Sigmoid colon (tissue), 4 donors: ENCODE measurements around the gene CADM2.

Experiments
- EP300 ChIP-seq, 4 donors: sonication (generic); formaldehyde crosslinking; IDR thresholded peaks; one replicate each; pipeline ENCODE4 v1.6.1; 2017; ENCODE audit warnings: antibody characterized with exemption in 4 of 4
- POLR2A ChIP-seq, 2 donors: fragments of 450-650 bp; IDR thresholded peaks; one replicate each; pipeline ENCODE4 v1.6.1; 2016; ENCODE audit warnings: antibody characterized with exemption in 2 of 2, mild to moderate bottlenecking in 2 of 2, moderate library complexity in 2 of 2
- POLR2AphosphoS5 ChIP-seq, 4 donors: sonication (generic); formaldehyde crosslinking; IDR thresholded peaks; one replicate each; pipeline ENCODE4 v1.6.1; 2017; ENCODE audit warnings: antibody characterized with exemption in 4 of 4
- TF ChIP-seq, protein P1 (sequence below), 4 experiments: fragments of 450-650 bp in 3 of 4; fragments of 200-600 bp in 1 of 4; IDR thresholded peaks; one replicate each; pipeline ENCODE4 v1.5.1; 2016 to 2019; ENCODE audit warnings: antibody characterized with exemption in 4 of 4, mild to moderate bottlenecking in 3 of 4, moderate library complexity in 2 of 4

GRCh38 chr3:85627932-85628331 lies 669.1 kb downstream of the CADM2 start:
- TF ChIP-seq, protein P1, sequence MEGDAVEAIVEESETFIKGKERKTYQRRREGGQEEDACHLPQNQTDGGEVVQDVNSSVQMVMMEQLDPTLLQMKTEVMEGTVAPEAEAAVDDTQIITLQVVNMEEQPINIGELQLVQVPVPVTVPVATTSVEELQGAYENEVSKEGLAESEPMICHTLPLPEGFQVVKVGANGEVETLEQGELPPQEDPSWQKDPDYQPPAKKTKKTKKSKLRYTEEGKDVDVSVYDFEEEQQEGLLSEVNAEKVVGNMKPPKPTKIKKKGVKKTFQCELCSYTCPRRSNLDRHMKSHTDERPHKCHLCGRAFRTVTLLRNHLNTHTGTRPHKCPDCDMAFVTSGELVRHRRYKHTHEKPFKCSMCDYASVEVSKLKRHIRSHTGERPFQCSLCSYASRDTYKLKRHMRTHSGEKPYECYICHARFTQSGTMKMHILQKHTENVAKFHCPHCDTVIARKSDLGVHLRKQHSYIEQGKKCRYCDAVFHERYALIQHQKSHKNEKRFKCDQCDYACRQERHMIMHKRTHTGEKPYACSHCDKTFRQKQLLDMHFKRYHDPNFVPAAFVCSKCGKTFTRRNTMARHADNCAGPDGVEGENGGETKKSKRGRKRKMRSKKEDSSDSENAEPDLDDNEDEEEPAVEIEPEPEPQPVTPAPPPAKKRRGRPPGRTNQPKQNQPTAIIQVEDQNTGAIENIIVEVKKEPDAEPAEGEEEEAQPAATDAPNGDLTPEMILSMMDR (IDR thresholded peaks at IDR 0.05): no peak
- TF ChIP-seq POLR2A (IDR thresholded peaks at IDR 0.05): no peak
- TF ChIP-seq POLR2AphosphoS5 (IDR thresholded peaks at IDR 0.05): no peak
- no peak for TF ChIP-seq EP300 (IDR thresholded peaks at IDR 0.05)
